ENCODE results near the gene GOLT1A.

Gene GOLT1A

GRCh38 chr1:204151552-204152309 is 62.1 kb downstream of the GOLT1A start, which contains the start of gene ETNK2:
TSS of gene ETNK2 (minus strand) at chr1:204152044. CDS start at chr1:204151852, 192 bp downstream.
- TF ChIP-seq CTCF (conservative IDR thresholded peaks at IDR 0.05) = no peak
- peak within 1 kb of the TSS; percentile 53; the same call in 1 of the 2 replicates for H3K27ac ChIP-seq

GRCh38 chr1:204150702-204151551 is 62.9 kb downstream of the GOLT1A start:
- H3K27ac ChIP-seq = peak overlapping the region; percentile 53; the same call in 1 of the 2 replicates
- TF ChIP-seq CTCF (conservative IDR thresholded peaks at IDR 0.05) = no peak

GRCh38 chr1:204149635-204150565 is 63.9 kb downstream of the GOLT1A start:
- peak overlapping the region; percentile 20 for H3K27ac ChIP-seq
- no peak for TF ChIP-seq CTCF (conservative IDR thresholded peaks at IDR 0.05)

- peak overlapping the region; percentile 20 for H3K27ac ChIP-seq
- no peak for TF ChIP-seq CTCF (conservative IDR thresholded peaks at IDR 0.05)
Measured at GRCh38 chr1:204149107-204149506, 64.7 kb downstream of the GOLT1A start.
